Body of pancreas (tissue), 4 donors: ENCODE results near the gene RIMBP2. TPM values are rescaled to one million over a fixed set of nuclear protein-coding genes. Genes with fewer than 3 reads are reported as not detected.

Source experiments
- ATAC-seq: fragments of 150-250 bp; one replicate; pipeline ENCODE4 v1.9.1; 2016
- DNase-seq, 4 donors: peaks; one replicate each; pipeline ENCODE4 v3.0.0-alpha.2; 2019
- H3K27ac ChIP-seq, 4 donors: fragments of 200-600 bp; sonication (generic); 1 replicate in 3 of 4; 2 replicates in 1 of 4; pipeline versions ENCODE4 v1.5.1 to v1.6.1; 2016 to 2019; ENCODE audit warnings: mild to moderate bottlenecking in 1 of 4, mixed read lengths in 1 of 4, moderate library complexity in 1 of 4
- H3K27me3 ChIP-seq, 2 donors: fragments of 200-600 bp; sonication (generic); one replicate each; pipeline ENCODE4 v1.6.0; 2016; ENCODE audit warnings: mild to moderate bottlenecking in 1 of 2
- H3K36me3 ChIP-seq, 2 donors: fragments of 200-600 bp; sonication (generic); replicated peaks in 1 of 2; 2 replicates each; pipeline ENCODE4 v1.5.1; 2016; ENCODE audit warnings: low read depth in 2 of 2; ENCODE audit not compliant: insufficient read depth in 1 of 2
- H3K4me1 ChIP-seq: fragments of 200-600 bp; sonication (generic); one replicate; pipeline ENCODE4 v1.6.0; 2016
- H3K4me3 ChIP-seq, 2 donors: fragments of 200-600 bp; sonication (generic); 1 replicate in 1 of 2; 2 replicates in 1 of 2; pipeline ENCODE4 v1.5.1; 2016 to 2019
- H3K9me3 ChIP-seq, 3 donors: fragments of 200-600 bp; sonication (generic); 1 replicate in 2 of 3; 2 replicates in 1 of 3; pipeline ENCODE4 v1.5.1; 2016
- POLR2A ChIP-seq, 3 donors: fragments of 450-650 bp; IDR thresholded peaks; one replicate each; pipeline ENCODE4 v1.6.1; 2016; ENCODE audit warnings: antibody characterized with exemption in 3 of 3, mild to moderate bottlenecking in 2 of 3
- WGBS, 2 donors: methylation state at CpG; one replicate each; pipeline ENCODE4 v1.1.5; 2017; 5-methylcytosine and 5-hydroxymethylcytosine counted together
- intact Hi-C: fragments of 100-400 bp; cut with DNase I; formaldehyde crosslinking; loops from one replicate; pipeline ENCODE4 v1.15.1; 2023
- total RNA-seq, 2 donors: library from RNA; depleted of rRNA; stranded (reverse); fragments of >200 nt; gene quantifications; one replicate each; pipeline ENCODE4 v1.1.0, GENCODE V29; 2016
- TF ChIP-seq, protein P1 (sequence below), 7 experiments: fragments of 450-650 bp in 4 of 7; fragments of 200-600 bp in 3 of 7; sonication (generic) in 3 of 7; IDR thresholded peaks; one replicate each; pipeline ENCODE4 v1.5.1; 2016 to 2019; ENCODE audit warnings: antibody characterized with exemption in 7 of 7

The RIMBP2 gene
- total RNA-seq, 2 donors from 2014 or later = 7.3 to 27.4 TPM

GRCh38 chr12:130700492-130701401, 15.4 kb downstream of the RIMBP2 start:
- Histone ChIP-seq H3K9me3 (no peaks in the 10 kb centered on the region), H3K36me3 (no peaks in the 10 kb centered on the region), H3K4me3 (no peak overlapping the region), H3K4me1 (no peaks in the 10 kb centered on the region), H3K27me3 (no peaks in the 10 kb centered on the region), H3K27ac (no peak overlapping the region)
- intact Hi-C loops = no loop called here
- TF ChIP-seq, protein P1, sequence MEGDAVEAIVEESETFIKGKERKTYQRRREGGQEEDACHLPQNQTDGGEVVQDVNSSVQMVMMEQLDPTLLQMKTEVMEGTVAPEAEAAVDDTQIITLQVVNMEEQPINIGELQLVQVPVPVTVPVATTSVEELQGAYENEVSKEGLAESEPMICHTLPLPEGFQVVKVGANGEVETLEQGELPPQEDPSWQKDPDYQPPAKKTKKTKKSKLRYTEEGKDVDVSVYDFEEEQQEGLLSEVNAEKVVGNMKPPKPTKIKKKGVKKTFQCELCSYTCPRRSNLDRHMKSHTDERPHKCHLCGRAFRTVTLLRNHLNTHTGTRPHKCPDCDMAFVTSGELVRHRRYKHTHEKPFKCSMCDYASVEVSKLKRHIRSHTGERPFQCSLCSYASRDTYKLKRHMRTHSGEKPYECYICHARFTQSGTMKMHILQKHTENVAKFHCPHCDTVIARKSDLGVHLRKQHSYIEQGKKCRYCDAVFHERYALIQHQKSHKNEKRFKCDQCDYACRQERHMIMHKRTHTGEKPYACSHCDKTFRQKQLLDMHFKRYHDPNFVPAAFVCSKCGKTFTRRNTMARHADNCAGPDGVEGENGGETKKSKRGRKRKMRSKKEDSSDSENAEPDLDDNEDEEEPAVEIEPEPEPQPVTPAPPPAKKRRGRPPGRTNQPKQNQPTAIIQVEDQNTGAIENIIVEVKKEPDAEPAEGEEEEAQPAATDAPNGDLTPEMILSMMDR (IDR thresholded peaks at IDR 0.05) = no peak
- no peak for TF ChIP-seq POLR2A (IDR thresholded peaks at IDR 0.05)
- ATAC-seq = no peak
- no peak for DNase-seq
- WGBS, 2 donors = 63 to 66% methylated on average over 13 to 14 of the region's 14 CpGs

DNA sequence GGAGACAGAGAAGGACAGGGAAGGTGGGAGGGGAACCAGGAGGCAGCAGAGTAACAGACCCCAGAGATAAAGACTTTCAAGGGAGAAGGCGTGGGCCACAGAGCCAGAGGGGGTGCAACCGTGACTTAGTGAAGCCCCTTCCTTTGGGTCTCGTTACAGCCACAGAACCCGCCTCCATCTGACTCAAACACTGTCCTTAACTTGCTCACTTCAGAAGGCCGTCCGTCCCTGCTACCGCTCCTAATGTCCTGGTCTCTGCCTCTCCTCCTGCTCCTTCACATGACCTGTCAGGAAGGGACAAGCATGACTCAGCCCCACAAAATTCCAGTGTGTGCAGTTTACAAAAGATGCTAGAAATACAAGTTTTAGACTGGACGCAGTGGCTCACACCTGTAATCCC, 18.0 kb downstream of the RIMBP2 start:
- ATAC-seq (no peak), DNase-seq (no peak)
- no peak for TF ChIP-seq POLR2A (IDR thresholded peaks at IDR 0.05)
- TF ChIP-seq, protein P1 (IDR thresholded peaks at IDR 0.05) = no peak
- Histone ChIP-seq H3K36me3 (no peaks in the 10 kb centered on the region), H3K4me1 (no peaks in the 10 kb centered on the region), H3K27ac (no peak overlapping the region), H3K4me3 (no peak overlapping the region), H3K9me3 (no peaks in the 10 kb centered on the region), H3K27me3 (no peaks in the 10 kb centered on the region)
- intact Hi-C loops = no loop called here
- WGBS, 2 donors = 78 to 85% methylated on average over 8 of the region's 8 CpGs

- H3K9me3 ChIP-seq = no peaks in the 10 kb centered on the region
- TF ChIP-seq, protein P1 (IDR thresholded peaks at IDR 0.05) = no peak
- no peak for TF ChIP-seq POLR2A (IDR thresholded peaks at IDR 0.05)
- WGBS, 2 donors = 28 to 41% methylated on average over 7 of the region's 7 CpGs
- H3K27ac ChIP-seq = no peak overlapping the region
- intact Hi-C loops = no loop called here
- H3K27me3 ChIP-seq = no peaks in the 10 kb centered on the region
- H3K4me1 ChIP-seq = no peaks in the 10 kb centered on the region
- no peak for DNase-seq
- H3K4me3 ChIP-seq = no peak overlapping the region
- ATAC-seq = no peak
- no peaks in the 10 kb centered on the region for H3K36me3 ChIP-seq
Measured at GRCh38 chr12:130696379-130697100, 19.6 kb downstream of the RIMBP2 start.

DNA sequence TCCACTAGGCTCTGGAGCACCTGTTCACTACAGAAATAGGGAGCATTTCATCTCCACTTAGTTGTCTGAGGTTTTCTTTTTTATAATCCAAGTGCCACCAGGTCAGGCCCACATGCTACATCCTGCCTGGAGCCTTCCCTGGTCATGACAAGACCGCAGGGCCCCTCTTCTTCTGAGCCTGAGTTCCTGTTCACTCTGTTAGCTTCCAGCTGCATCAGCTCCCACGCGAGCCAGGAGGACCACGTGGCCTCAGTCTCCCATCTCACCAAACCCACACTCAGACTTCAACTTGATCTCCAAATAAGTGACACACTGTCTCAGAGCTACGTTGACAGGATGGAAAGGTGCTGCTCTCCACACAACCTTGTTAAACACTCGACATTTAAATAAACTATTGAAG, 21.0 kb downstream of the RIMBP2 start:
- H3K4me3 ChIP-seq = no peak overlapping the region
- no peaks in the 10 kb centered on the region for H3K27me3 ChIP-seq
- ATAC-seq (no peak), DNase-seq (no peak)
- 48 to 52% methylated on average over 6 of the region's 6 CpGs for WGBS, 2 donors
- intact Hi-C loops = no loop called here
- TF ChIP-seq, protein P1 (IDR thresholded peaks at IDR 0.05) = no peak
- no peak for TF ChIP-seq POLR2A (IDR thresholded peaks at IDR 0.05)
- H3K36me3 ChIP-seq = no peaks in the 10 kb centered on the region
- H3K4me1 ChIP-seq = no peaks in the 10 kb centered on the region
- H3K9me3 ChIP-seq = no peaks in the 10 kb centered on the region
- H3K27ac ChIP-seq = no peak overlapping the region
